GM21515 (cell line): Measurements from ENCODE around the gene CHD5.

Source experiments
- ATAC-seq: cut with Tn5 transposase; IDR thresholded peaks from one replicate; pipeline ENCODE4 v1.9.1; 2021; ENCODE audit not compliant: unreplicated experiment

Gene CHD5

GRCh38 chr1:6154525-6155319 is 25.4 kb downstream of the CHD5 start:
- no peak for ATAC-seq

GRCh38 chr1:6152882-6153281 is 27.2 kb downstream of the CHD5 start:
- no peak for ATAC-seq

GRCh38 chr1:6152181-6152580 is 27.9 kb downstream of the CHD5 start:
- no peak for ATAC-seq

- no peak for ATAC-seq
Observed at GRCh38 chr1:6151291-6151822, 28.8 kb downstream of the CHD5 start.

- ATAC-seq = no peak
Observed at GRCh38 chr1:6150006-6150938, 29.8 kb downstream of the CHD5 start.

GRCh38 chr1:6149597-6149996 is 30.5 kb downstream of the CHD5 start:
- no peak for ATAC-seq

- no peak for ATAC-seq
Observed at GRCh38 chr1:6148497-6149241, 31.5 kb downstream of the CHD5 start.

GRCh38 chr1:6145864-6146410 is 34.2 kb downstream of the CHD5 start:
- ATAC-seq = no peak

GRCh38 chr1:6145396-6145750 is 34.7 kb downstream of the CHD5 start:
- no peak for ATAC-seq

- ATAC-seq = no peak
Observed at GRCh38 chr1:6144647-6145395, 35.3 kb downstream of the CHD5 start.

- no peak for ATAC-seq
Observed at GRCh38 chr1:6144175-6144574, 35.9 kb downstream of the CHD5 start.

- no peak for ATAC-seq
Observed at GRCh38 chr1:6143395-6143794, 36.7 kb downstream of the CHD5 start.

- no peak for ATAC-seq
Observed at GRCh38 chr1:6142734-6143133, 37.4 kb downstream of the CHD5 start.

GRCh38 chr1:6142036-6142621 is 38.0 kb downstream of the CHD5 start:
- no peak for ATAC-seq

- no peak for ATAC-seq
Observed at GRCh38 chr1:6141592-6141991, 38.5 kb downstream of the CHD5 start.

GRCh38 chr1:6140413-6140812 is 39.7 kb downstream of the CHD5 start:
- no peak for ATAC-seq

- ATAC-seq = no peak
Observed at GRCh38 chr1:6137758-6138157, 42.4 kb downstream of the CHD5 start.

GRCh38 chr1:6136516-6137220 is 43.5 kb downstream of the CHD5 start:
- ATAC-seq = no peak
